Measurements from ENCODE around the gene EXT2. TPM values are rescaled to one million over a fixed set of nuclear protein-coding genes. Genes with fewer than 3 reads are reported as not detected.
A peak's percentile ranks its signal among the peaks of the same experiment; 100 is the strongest.

Gene EXT2
- polyA plus RNA-seq, 1 of the 3 experiments (the other 2 are of a cell fraction) = 92.9 TPM

- Histone ChIP-seq H3K4me3 (ENCODE audit: low read depth in 2 of 2, low read length in 1 of 2) (no peak overlapping the region), H3K79me2 (ENCODE audit: insufficient read depth) (no peaks in the 10 kb centered on the region), H3K36me3 (replicated peaks in 1 of 2; ENCODE audit: control insufficient read depth in 1 of 2, insufficient read depth in 2 of 2, low read length in 1 of 2) (peaks cover 4 to 11% of the 10 kb centered on the region in 2 experiments), H3K4me2 (no peak overlapping the region), H3K9ac (no peak overlapping the region), H3F3A (replicated peaks; ENCODE audit: insufficient read depth) (no peaks in the 10 kb centered on the region), H3K4me1 (ENCODE audit: control insufficient read depth in 1 of 2, insufficient read depth in 2 of 2, low read depth in 1 of 2, low read length in 1 of 2) (peaks cover 29 to 53% of the 10 kb centered on the region in 2 experiments; a peak in 3 of 4 replicates), H3K27ac (ENCODE audit: low read depth in 2 of 2, low read length in 1 of 2) (peak overlapping the region in 1 of 2 experiments; percentile 53; a peak in 1 of 4 replicates), H3K27me3 (ENCODE audit: insufficient read depth) (no peaks in the 10 kb centered on the region), H2AFZ (ENCODE audit: low read depth) (no peak overlapping the region), H4K20me1 (ENCODE audit: insufficient read depth) (no peaks in the 10 kb centered on the region), H3K9me2 (no peaks in the 10 kb centered on the region), H3K9me3 (peaks cover 13% of the 10 kb centered on the region; the same call in 1 of the 2 replicates)
- CTCF ChIA-PET = interaction anchor here (0.9 to 2.1 kb wide), 7 partner anchors 9 to 96 kb away, joined by 3 to 11 read pairs (median 4); no protein-coding TSS in a partner anchor
- 92% methylated on average over 5 of the region's 5 CpGs for WGBS (ENCODE audit: low lambda C conversion rate)
- no peak for DNase-seq
- POLR2A ChIA-PET = no interaction called here
- TF ChIP-seq EP300 (IDR thresholded peaks at IDR 0.05; ENCODE audit: borderline replicate concordance in 1 of 2, low read depth in 1 of 2, low read length in 1 of 2) = peak in 1 of 2 experiments; percentile 48; a peak in 1 of 4 replicates
- TF ChIP-seq FOXJ3 (CRISPR knock-in tag; IDR thresholded peaks at IDR 0.05) = no peak
These were observed 94.8 kb downstream of the EXT2 start for GRCh38 chr11:44189986-44190882.

- 90% methylated on average over 2 of the region's 2 CpGs for WGBS (ENCODE audit: low lambda C conversion rate)
- no peaks in the 10 kb centered on the region for H3K79me2 ChIP-seq (ENCODE audit: insufficient read depth)
- H3K9ac ChIP-seq = no peak overlapping the region
- no peaks in the 10 kb centered on the region for H3F3A ChIP-seq (replicated peaks; ENCODE audit: insufficient read depth)
- H4K20me1 ChIP-seq (ENCODE audit: insufficient read depth) = no peaks in the 10 kb centered on the region
- H3K9me2 ChIP-seq = no peaks in the 10 kb centered on the region
- no peak for TF ChIP-seq FOXJ3 (CRISPR knock-in tag; IDR thresholded peaks at IDR 0.05)
- TF ChIP-seq, protein P1, sequence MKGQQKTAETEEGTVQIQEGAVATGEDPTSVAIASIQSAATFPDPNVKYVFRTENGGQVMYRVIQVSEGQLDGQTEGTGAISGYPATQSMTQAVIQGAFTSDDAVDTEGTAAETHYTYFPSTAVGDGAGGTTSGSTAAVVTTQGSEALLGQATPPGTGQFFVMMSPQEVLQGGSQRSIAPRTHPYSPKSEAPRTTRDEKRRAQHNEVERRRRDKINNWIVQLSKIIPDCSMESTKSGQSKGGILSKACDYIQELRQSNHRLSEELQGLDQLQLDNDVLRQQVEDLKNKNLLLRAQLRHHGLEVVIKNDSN (IDR thresholded peaks at IDR 0.05; ENCODE audit: borderline replicate concordance, low read depth) = no peak
- no peak for TF ChIP-seq TEAD4 (IDR thresholded peaks at IDR 0.05; ENCODE audit: borderline replicate concordance, insufficient read depth)
- TF ChIP-seq RFX5 (IDR thresholded peaks at IDR 0.05; ENCODE audit: low read length) = no peak
- TF ChIP-seq, protein P2, sequence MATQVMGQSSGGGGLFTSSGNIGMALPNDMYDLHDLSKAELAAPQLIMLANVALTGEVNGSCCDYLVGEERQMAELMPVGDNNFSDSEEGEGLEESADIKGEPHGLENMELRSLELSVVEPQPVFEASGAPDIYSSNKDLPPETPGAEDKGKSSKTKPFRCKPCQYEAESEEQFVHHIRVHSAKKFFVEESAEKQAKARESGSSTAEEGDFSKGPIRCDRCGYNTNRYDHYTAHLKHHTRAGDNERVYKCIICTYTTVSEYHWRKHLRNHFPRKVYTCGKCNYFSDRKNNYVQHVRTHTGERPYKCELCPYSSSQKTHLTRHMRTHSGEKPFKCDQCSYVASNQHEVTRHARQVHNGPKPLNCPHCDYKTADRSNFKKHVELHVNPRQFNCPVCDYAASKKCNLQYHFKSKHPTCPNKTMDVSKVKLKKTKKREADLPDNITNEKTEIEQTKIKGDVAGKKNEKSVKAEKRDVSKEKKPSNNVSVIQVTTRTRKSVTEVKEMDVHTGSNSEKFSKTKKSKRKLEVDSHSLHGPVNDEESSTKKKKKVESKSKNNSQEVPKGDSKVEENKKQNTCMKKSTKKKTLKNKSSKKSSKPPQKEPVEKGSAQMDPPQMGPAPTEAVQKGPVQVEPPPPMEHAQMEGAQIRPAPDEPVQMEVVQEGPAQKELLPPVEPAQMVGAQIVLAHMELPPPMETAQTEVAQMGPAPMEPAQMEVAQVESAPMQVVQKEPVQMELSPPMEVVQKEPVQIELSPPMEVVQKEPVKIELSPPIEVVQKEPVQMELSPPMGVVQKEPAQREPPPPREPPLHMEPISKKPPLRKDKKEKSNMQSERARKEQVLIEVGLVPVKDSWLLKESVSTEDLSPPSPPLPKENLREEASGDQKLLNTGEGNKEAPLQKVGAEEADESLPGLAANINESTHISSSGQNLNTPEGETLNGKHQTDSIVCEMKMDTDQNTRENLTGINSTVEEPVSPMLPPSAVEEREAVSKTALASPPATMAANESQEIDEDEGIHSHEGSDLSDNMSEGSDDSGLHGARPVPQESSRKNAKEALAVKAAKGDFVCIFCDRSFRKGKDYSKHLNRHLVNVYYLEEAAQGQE (IDR thresholded peaks at IDR 0.05; ENCODE audit: low read depth, low read length) = no peak
- no peak for TF ChIP-seq NRF1 (IDR thresholded peaks at IDR 0.05; ENCODE audit: low read depth, low read length)
- no peak for TF ChIP-seq FOSL2 (IDR thresholded peaks at IDR 0.05; ENCODE audit: borderline replicate concordance, low read depth)
- no peak for TF ChIP-seq TCF12 (IDR thresholded peaks at IDR 0.05)
- TF ChIP-seq CTCF (IDR thresholded peaks at IDR 0.05) = no peak
- TF ChIP-seq TAF1 (IDR thresholded peaks at IDR 0.05; ENCODE audit: borderline replicate concordance, low read depth, low read length) = no peak
- TF ChIP-seq SMC3 (IDR thresholded peaks at IDR 0.05; ENCODE audit: low read depth, low read length) = no peak
- no peak for TF ChIP-seq ELF1 (IDR thresholded peaks at IDR 0.05)
- TF ChIP-seq NFIC (IDR thresholded peaks at IDR 0.05; ENCODE audit: borderline replicate concordance) = no peak
- TF ChIP-seq PBX3 (IDR thresholded peaks at IDR 0.05) = no peak
- no peak for TF ChIP-seq POLR2AphosphoS5 (IDR thresholded peaks at IDR 0.05; ENCODE audit: low read depth, low read length)
- TF ChIP-seq RCOR1 (IDR thresholded peaks at IDR 0.05; ENCODE audit: low read length) = no peak
- H3K9me3 ChIP-seq = peaks cover 16% of the 10 kb centered on the region
- ChIA-PET POLR2A (no interaction called here), CTCF (interaction anchor here (0.7 to 2.1 kb wide), 8 partner anchors 10 to 95 kb away, joined by 3 to 11 read pairs (median 4); no protein-coding TSS in a partner anchor)
- DNase-seq = no peak
- H3K4me2 ChIP-seq = no peak overlapping the region
- no peaks in the 10 kb centered on the region for H3K27me3 ChIP-seq (ENCODE audit: insufficient read depth)
- no peak overlapping the region for H3K4me3 ChIP-seq (ENCODE audit: low read depth in 2 of 2, low read length in 1 of 2)
- H3K36me3 ChIP-seq (replicated peaks in 1 of 2; ENCODE audit: control insufficient read depth in 1 of 2, insufficient read depth in 2 of 2, low read length in 1 of 2) = peaks cover 4 to 11% of the 10 kb centered on the region in 2 experiments
- H2AFZ ChIP-seq (ENCODE audit: low read depth) = no peak overlapping the region
- H3K27ac ChIP-seq (ENCODE audit: low read depth in 2 of 2, low read length in 1 of 2) = peak overlapping the region in 1 of 2 experiments; percentile 47; a peak in 1 of 4 replicates
- H3K4me1 ChIP-seq (ENCODE audit: control insufficient read depth in 1 of 2, insufficient read depth in 2 of 2, low read depth in 1 of 2, low read length in 1 of 2) = peaks cover 29 to 46% of the 10 kb centered on the region in 2 experiments; a peak in 3 of 4 replicates
These were observed 95.4 kb downstream of the EXT2 start for GRCh38 chr11:44190883-44191230.
